ENCODE data around the gene SDS.

- TF ChIP-seq CTCF (conservative IDR thresholded peaks at IDR 0.05; ENCODE audit: low read depth in 2 of 2) (peak; percentile 78 to 97), REST (IDR thresholded peaks at IDR 0.05; ENCODE audit: unreplicated experiment) (no peak), EZH2phosphoT487 (IDR thresholded peaks at IDR 0.05; ENCODE audit: unreplicated experiment) (no peak), POLR2AphosphoS5 (IDR thresholded peaks at IDR 0.05; ENCODE audit: low read depth) (no peak), ETS1 (IDR thresholded peaks at IDR 0.05) (no peak), CREB1 (CRISPR knock-in tag; IDR thresholded peaks at IDR 0.05; ENCODE audit: low read depth) (no peak), JUNB (IDR thresholded peaks at IDR 0.05; ENCODE audit: unreplicated experiment) (no peak), EZH2 (IDR thresholded peaks at IDR 0.05; ENCODE audit: low read depth, unreplicated experiment) (no peak), STAT1 (IDR thresholded peaks at IDR 0.05; ENCODE audit: unreplicated experiment) (no peak)
These were observed 35.9 kb upstream of the SDS start for GRCh38 chr12:113439606-113440030.

Data from GM23338 (cell line).